PFSK-1 (cell line): Measurements from ENCODE around the gene ACTL9.

Experiments
- FOXP2 ChIP-seq: optimal IDR thresholded peaks from 2 replicates; pipeline ENCODE3; 2011; ENCODE audit warnings: borderline replicate concordance, control low read depth, inconsistent platforms; ENCODE audit not compliant: insufficient read depth; ENCODE audit errors: extremely low read length, extremely low read depth
- POLR2AphosphoS5 ChIP-seq: IDR thresholded peaks from 2 replicates; pipeline ENCODE4 v1.6.1; 2012; ENCODE audit warnings: low read depth, mild to moderate bottlenecking, control low read depth, low read length, moderate library complexity
- REST ChIP-seq, 2 experiments: IDR thresholded peaks; 2 replicates each; pipeline versions ENCODE4 v1.6.1 to v1.8.0; 2011 to 2012; ENCODE audit warnings: low read depth in 2 of 2, low read length in 2 of 2, control low read depth in 1 of 2, inconsistent platforms in 1 of 2, mild to moderate bottlenecking in 1 of 2, moderate library complexity in 1 of 2; ENCODE audit not compliant: insufficient read depth in 1 of 2
- SIN3A ChIP-seq: IDR thresholded peaks from 2 replicates; pipeline ENCODE4 v1.6.1; 2012; ENCODE audit warnings: mild to moderate bottlenecking, low read length, moderate library complexity, borderline replicate concordance; ENCODE audit not compliant: insufficient read depth
- TAF1 ChIP-seq: IDR thresholded peaks from 2 replicates; pipeline ENCODE4 v1.6.1; 2012; ENCODE audit warnings: low read length, control low read depth, borderline replicate concordance; ENCODE audit not compliant: insufficient read depth

ACTL9 gene

GRCh38 chr19:8675066-8675465 is 23.5 kb downstream of the ACTL9 start:
- TF ChIP-seq FOXP2 (no peak), SIN3A (no peak), REST (IDR thresholded peaks at IDR 0.05; ENCODE audit: insufficient read depth in 1 of 2, low read depth in 2 of 2, low read length in 2 of 2) (no peak), POLR2AphosphoS5 (no peak), TAF1 (no peak)

DNA sequence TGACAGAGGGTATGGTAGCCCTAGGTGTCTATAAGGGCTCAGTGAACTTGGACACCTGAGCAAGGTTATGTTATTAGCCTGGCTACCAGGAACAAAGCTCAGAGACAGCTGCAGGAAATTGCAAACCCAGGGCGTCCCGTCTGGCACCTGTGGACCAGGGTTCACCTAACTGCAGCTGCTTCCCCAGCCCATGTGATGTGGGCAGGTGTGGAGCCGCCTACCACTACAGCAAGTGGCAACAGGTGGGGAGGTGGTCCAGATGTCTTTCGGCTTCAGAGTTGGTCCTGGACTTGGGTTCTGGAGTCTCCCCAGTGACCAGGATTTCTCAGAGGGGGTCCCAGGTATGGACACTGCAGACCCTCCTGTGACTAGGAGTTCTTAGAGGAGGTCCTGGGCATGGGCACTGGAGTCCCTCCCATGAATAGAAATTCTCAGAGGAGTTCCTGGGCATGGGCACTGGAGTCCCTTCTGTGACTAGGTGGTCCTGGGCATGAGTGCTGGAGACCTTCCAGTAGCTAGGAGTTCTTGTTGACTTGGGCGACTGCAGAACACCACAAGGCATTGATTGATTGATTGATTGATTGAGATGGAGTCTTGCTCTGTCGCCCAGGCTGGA is 25.2 kb downstream of the ACTL9 start:
- TF ChIP-seq REST (IDR thresholded peaks at IDR 0.05; ENCODE audit: insufficient read depth in 1 of 2, low read depth in 2 of 2, low read length in 2 of 2), result no peak
- no peak for TF ChIP-seq FOXP2
- TF ChIP-seq POLR2AphosphoS5, result no peak
- TF ChIP-seq SIN3A, result no peak
- no peak for TF ChIP-seq TAF1

- no peak for TF ChIP-seq FOXP2
- no peak for TF ChIP-seq TAF1
- TF ChIP-seq POLR2AphosphoS5, result no peak
- no peak for TF ChIP-seq SIN3A
- TF ChIP-seq REST (IDR thresholded peaks at IDR 0.05; ENCODE audit: insufficient read depth in 1 of 2, low read depth in 2 of 2, low read length in 2 of 2), result no peak
Measured at GRCh38 chr19:8666814-8667405, 31.7 kb downstream of the ACTL9 start.

DNA sequence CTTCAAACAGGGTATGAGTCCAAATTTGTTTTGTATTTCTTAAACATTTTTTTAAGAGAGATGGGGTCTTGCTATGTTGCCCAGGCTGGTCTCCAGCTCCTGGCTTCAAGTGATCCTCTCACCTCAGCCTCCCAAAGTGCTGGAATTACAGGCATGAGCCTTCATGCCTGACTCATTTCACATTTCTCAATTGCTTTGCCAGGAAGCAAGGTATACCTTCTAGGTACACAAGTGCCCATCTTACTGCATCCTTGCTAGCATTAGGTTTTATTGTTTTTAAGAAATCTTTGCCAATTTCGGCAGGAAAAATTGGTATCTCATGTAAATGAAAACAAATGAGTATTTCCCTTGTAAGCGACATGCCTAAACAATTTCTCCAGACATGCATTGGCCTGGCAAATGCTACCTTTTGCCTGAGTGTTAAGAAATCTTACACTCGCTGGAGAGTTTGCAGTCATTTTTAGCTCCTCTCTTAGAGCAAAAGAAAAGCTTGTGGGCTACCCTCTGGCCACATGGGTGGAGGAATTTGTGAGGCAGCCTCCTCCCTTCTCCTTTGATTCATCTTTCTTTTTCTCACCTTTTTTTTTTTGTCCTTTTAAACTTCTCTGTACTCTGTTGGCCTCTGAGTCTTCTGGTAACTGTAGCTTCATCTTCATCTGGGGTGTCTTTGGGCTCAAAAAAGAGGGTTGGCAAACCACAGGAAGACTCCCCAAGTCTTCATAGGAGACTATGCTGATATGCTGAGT is 33.0 kb downstream of the ACTL9 start:
- TF ChIP-seq FOXP2 (no peak), POLR2AphosphoS5 (no peak), TAF1 (no peak), SIN3A (no peak), REST (IDR thresholded peaks at IDR 0.05; ENCODE audit: insufficient read depth in 1 of 2, low read depth in 2 of 2, low read length in 2 of 2) (no peak)
